Suprapubic skin (tissue), 4 donors: ENCODE measurements around the gene CDH4. TPM values are rescaled to one million over a fixed set of nuclear protein-coding genes. Genes with fewer than 3 reads are reported as not detected.

ENCODE experiments used
- DNase-seq, 2 donors: peaks; one replicate each; pipeline ENCODE4 v3.0.0-alpha.2; 2019; ENCODE audit warnings: low spot score in 2 of 2
- H3K27ac ChIP-seq: fragments of 200-600 bp; sonication (generic); one replicate; pipeline ENCODE4 v1.5.1; 2019
- H3K27me3 ChIP-seq: fragments of 200-600 bp; sonication (generic); one replicate; pipeline ENCODE4 v1.5.1; 2019
- H3K36me3 ChIP-seq: fragments of 200-600 bp; sonication (generic); one replicate; pipeline ENCODE4 v1.5.1; 2019
- H3K4me1 ChIP-seq: fragments of 200-600 bp; sonication (generic); one replicate; pipeline ENCODE4 v1.5.1; 2019
- H3K4me3 ChIP-seq: fragments of 200-600 bp; sonication (generic); one replicate; pipeline ENCODE4 v1.5.1; 2019; ENCODE audit warnings: mild to moderate bottlenecking
- H3K9me3 ChIP-seq: fragments of 200-600 bp; sonication (generic); one replicate; pipeline ENCODE4 v1.5.1; 2019
- EP300 ChIP-seq: sonication (generic); formaldehyde crosslinking; IDR thresholded peaks from one replicate; pipeline ENCODE4 v1.6.1; 2017; ENCODE audit warnings: antibody characterized with exemption
- POLR2A ChIP-seq, 2 donors: fragments of 450-650 bp; IDR thresholded peaks; one replicate each; pipeline ENCODE4 v1.6.1; 2017; ENCODE audit warnings: antibody characterized with exemption in 2 of 2, mild to moderate bottlenecking in 2 of 2, moderate library complexity in 2 of 2
- POLR2AphosphoS5 ChIP-seq, 3 donors: sonication (generic); formaldehyde crosslinking; IDR thresholded peaks; one replicate each; pipeline ENCODE4 v1.6.1; 2017; ENCODE audit warnings: antibody characterized with exemption in 3 of 3
- WGBS: methylation state at CpG from one replicate; pipeline ENCODE4 v1.1.5; 2018; 5-methylcytosine and 5-hydroxymethylcytosine counted together
- total RNA-seq, 4 donors: library from RNA; depleted of rRNA; stranded (reverse); fragments of >200 nt; gene quantifications; one replicate each; pipeline ENCODE4 v1.1.0, GENCODE V29; 2016
- TF ChIP-seq, protein P1 (sequence below), 2 donors: fragments of 200-600 bp in 1 of 2; fragments of 450-650 bp in 1 of 2; sonication (generic) in 1 of 2; IDR thresholded peaks; one replicate each; pipeline ENCODE4 v1.5.1; 2016 to 2019; ENCODE audit warnings: antibody characterized with exemption in 2 of 2, mild to moderate bottlenecking in 1 of 2, moderate library complexity in 1 of 2

Gene CDH4
- total RNA-seq, 4 donors from 2014 or later, result 0.91 to 5.9 (median 2.6) TPM

DNA sequence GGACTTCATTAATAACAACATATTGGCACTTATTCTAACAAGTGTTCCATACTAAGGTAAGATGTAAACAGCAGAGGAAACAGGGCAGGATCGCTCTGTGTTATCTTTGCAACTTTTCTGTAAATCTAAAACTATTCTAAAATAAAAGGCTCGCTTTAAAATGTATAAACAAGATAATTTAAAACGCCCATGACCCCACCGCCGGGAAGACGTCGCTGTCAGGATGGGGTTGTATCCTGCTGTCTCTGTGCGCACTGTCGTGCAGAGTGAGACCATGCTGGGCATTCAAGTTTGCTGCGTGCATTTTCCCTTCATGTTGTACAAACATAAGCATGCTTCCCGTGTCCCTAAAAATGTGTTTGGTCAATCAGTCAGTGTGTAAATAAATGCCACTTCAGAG is 255.7 kb downstream of the CDH4 start:
- WGBS, result 91% methylated on average over 11 of the region's 11 CpGs
- no peak for DNase-seq
- H3K36me3 ChIP-seq, result no peaks in the 10 kb centered on the region
- TF ChIP-seq EP300, result no peak
- no peak for TF ChIP-seq POLR2A (IDR thresholded peaks at IDR 0.05)
- no peak for TF ChIP-seq POLR2AphosphoS5 (IDR thresholded peaks at IDR 0.05)
- TF ChIP-seq, protein P1, sequence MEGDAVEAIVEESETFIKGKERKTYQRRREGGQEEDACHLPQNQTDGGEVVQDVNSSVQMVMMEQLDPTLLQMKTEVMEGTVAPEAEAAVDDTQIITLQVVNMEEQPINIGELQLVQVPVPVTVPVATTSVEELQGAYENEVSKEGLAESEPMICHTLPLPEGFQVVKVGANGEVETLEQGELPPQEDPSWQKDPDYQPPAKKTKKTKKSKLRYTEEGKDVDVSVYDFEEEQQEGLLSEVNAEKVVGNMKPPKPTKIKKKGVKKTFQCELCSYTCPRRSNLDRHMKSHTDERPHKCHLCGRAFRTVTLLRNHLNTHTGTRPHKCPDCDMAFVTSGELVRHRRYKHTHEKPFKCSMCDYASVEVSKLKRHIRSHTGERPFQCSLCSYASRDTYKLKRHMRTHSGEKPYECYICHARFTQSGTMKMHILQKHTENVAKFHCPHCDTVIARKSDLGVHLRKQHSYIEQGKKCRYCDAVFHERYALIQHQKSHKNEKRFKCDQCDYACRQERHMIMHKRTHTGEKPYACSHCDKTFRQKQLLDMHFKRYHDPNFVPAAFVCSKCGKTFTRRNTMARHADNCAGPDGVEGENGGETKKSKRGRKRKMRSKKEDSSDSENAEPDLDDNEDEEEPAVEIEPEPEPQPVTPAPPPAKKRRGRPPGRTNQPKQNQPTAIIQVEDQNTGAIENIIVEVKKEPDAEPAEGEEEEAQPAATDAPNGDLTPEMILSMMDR (IDR thresholded peaks at IDR 0.05), result no peak
- H3K4me1 ChIP-seq, result no peaks in the 10 kb centered on the region
- H3K27ac ChIP-seq, result no peak overlapping the region
- peaks cover 16% of the 10 kb centered on the region for H3K27me3 ChIP-seq
- no peaks in the 10 kb centered on the region for H3K9me3 ChIP-seq
- H3K4me3 ChIP-seq, result no peak overlapping the region

DNA sequence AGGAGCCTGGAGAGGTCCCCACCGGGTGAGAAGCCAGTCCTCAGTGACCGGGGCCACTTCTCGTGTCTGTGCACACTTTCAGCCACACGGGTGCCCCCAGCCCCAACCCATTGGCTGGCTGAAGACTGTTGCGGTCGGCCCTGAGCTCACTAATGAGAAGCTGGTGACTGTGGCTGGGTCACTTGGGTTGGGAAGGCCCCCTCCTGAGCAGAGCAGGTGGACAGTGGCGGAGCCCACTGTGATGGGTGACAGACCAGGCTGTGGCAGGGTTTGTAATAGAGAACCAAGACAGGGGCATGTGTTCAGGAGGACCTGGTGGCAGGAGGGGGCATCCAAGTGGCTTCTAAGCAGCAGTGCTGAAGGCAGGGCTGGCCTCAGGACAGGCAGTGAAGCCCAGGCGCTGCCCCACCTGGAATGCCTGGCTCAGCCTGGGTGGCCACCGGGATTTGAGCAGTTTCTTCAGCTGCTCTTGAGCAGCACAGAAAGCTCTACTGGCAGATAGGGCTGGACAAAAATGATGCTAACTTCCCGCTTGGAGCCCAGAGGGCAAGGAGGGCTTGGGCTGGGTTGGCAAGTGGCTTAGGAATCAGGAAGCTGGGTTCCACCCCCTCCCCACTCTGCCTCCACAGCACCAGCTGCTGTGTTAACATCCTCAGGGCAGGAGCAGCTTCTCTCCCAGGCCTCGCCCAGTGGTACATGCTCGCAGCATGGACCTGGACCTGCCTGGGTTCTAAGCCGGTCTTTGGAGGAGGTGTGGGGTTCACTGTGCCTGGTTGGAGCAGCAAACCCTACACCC is 256.4 kb downstream of the CDH4 start:
- 82% methylated on average over 3 of the region's 13 CpGs for WGBS
- H3K36me3 ChIP-seq, result no peaks in the 10 kb centered on the region
- TF ChIP-seq POLR2A (IDR thresholded peaks at IDR 0.05) (no peak), EP300 (no peak), POLR2AphosphoS5 (IDR thresholded peaks at IDR 0.05) (no peak)
- TF ChIP-seq, protein P1 (IDR thresholded peaks at IDR 0.05), result no peak
- no peaks in the 10 kb centered on the region for H3K4me1 ChIP-seq
- no peak overlapping the region for H3K4me3 ChIP-seq
- H3K27me3 ChIP-seq, result peaks cover 16% of the 10 kb centered on the region
- no peaks in the 10 kb centered on the region for H3K9me3 ChIP-seq
- no peak for DNase-seq
- H3K27ac ChIP-seq, result no peak overlapping the region

DNA sequence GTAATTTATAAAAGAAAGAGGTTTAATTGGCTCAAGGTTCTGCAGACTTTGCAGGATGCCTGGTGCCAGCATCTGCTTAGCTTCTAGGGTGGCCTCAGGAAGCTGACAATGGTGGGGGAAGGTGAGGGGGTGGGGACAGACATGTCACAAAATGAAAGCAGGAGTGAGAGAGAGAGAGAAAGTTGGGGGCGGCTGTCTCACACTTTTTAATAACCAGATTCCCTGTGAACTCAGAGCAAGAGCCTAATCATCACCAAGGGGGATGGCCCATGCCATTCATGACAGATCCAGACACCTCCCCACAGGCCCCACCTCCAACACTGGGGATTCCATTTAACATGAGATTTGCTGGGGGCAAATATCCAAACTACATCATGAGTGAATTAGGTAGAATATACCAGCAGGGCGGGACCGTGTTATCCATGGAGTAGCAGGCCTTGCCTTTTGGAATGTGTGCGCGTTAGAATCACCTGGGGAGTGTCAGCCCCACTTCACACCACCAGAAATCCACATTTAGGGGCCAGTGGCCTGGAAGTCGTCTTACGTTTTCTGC is 258.8 kb downstream of the CDH4 start:
- no peak for DNase-seq
- H3K4me3 ChIP-seq, result no peak overlapping the region
- TF ChIP-seq POLR2AphosphoS5 (IDR thresholded peaks at IDR 0.05), result no peak
- TF ChIP-seq, protein P1 (IDR thresholded peaks at IDR 0.05), result no peak
- no peak for TF ChIP-seq EP300
- TF ChIP-seq POLR2A (IDR thresholded peaks at IDR 0.05), result no peak
- no peaks in the 10 kb centered on the region for H3K4me1 ChIP-seq
- no peak overlapping the region for H3K27ac ChIP-seq
- peaks cover 15% of the 10 kb centered on the region for H3K27me3 ChIP-seq
- H3K9me3 ChIP-seq, result no peaks in the 10 kb centered on the region
- 78% methylated on average over 7 of the region's 7 CpGs for WGBS
- H3K36me3 ChIP-seq, result no peaks in the 10 kb centered on the region

DNA sequence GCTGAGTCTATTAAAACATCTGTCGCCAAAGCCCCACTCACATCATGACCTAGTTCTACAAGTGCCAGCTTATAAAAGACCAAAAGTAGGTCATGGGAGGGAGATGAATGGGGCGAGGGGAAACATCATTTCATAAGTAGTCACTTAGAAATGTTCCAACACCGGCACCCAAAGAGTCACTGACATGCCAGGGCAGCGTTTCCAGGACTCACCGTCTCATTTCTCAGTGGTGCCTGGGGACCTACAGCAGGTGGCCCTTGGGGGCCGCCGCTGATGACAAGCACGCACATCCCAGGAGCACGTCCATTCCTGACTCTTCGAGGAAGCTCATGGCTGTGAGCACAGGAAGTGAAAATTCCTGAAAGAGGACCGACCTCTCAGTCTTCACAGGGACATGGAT is 260.4 kb downstream of the CDH4 start:
- WGBS, result 79% methylated on average over 11 of the region's 11 CpGs
- Histone ChIP-seq H3K4me1 (no peaks in the 10 kb centered on the region), H3K9me3 (no peaks in the 10 kb centered on the region), H3K27ac (no peak overlapping the region), H3K4me3 (no peak overlapping the region), H3K36me3 (no peaks in the 10 kb centered on the region), H3K27me3 (peaks cover 18% of the 10 kb centered on the region)
- DNase-seq, result no peak
- TF ChIP-seq, protein P1 (IDR thresholded peaks at IDR 0.05), result no peak
- no peak for TF ChIP-seq EP300
- no peak for TF ChIP-seq POLR2AphosphoS5 (IDR thresholded peaks at IDR 0.05)
- TF ChIP-seq POLR2A (IDR thresholded peaks at IDR 0.05), result no peak

DNA sequence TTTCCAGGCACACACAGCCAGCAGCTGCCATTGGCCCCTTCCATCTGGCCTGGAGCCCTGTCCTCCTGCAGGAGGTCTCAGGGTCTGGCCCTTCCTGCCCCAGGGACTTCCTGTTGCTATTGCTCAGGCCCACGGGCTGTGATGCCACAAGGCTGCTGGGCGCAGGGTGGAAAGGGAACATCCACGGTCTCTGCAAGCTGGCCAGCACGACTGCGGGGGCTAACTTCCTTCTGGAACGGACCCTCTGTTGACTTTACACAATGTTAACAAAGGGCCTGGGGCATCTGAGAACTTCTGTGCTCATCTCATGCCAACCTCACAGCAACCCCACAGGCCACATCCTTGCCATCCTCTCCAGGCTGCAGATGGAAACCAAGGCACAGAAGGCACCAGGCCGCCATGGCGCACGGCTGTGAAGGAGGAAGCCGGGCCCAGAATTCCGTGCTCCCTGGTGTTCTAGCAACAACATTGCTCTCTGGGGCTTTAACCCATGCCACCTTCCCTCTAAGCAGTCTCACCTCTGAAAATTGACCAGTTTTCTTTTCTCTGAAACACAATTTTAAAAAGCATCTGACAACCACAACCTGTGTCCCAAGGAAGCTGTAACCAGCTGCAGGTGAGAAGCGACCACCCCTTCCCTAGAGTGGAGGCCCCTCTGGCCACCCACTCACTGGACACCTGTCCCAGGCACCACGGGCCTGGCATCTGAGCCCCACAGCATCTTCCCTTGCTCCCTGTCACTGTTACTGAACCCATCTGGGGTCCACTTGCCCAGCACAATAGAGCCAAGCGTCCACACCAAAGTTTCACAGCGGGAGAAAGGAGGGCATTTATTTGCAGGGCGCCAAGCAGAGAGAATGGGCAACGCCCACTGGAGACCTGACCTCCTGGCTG is 261.3 kb downstream of the CDH4 start:
- TF ChIP-seq POLR2A (IDR thresholded peaks at IDR 0.05), result no peak
- TF ChIP-seq, protein P1 (IDR thresholded peaks at IDR 0.05), result no peak
- TF ChIP-seq POLR2AphosphoS5 (IDR thresholded peaks at IDR 0.05), result no peak
- TF ChIP-seq EP300, result no peak
- 91% methylated on average over 11 of the region's 17 CpGs for WGBS
- H3K27me3 ChIP-seq, result peaks cover 20% of the 10 kb centered on the region
- DNase-seq, result no peak
- H3K4me1 ChIP-seq, result no peaks in the 10 kb centered on the region
- no peak overlapping the region for H3K4me3 ChIP-seq
- H3K36me3 ChIP-seq, result no peaks in the 10 kb centered on the region
- H3K27ac ChIP-seq, result no peak overlapping the region
- no peaks in the 10 kb centered on the region for H3K9me3 ChIP-seq
